ENCODE measurements around the gene ASNS.

The ASNS gene

DNA sequence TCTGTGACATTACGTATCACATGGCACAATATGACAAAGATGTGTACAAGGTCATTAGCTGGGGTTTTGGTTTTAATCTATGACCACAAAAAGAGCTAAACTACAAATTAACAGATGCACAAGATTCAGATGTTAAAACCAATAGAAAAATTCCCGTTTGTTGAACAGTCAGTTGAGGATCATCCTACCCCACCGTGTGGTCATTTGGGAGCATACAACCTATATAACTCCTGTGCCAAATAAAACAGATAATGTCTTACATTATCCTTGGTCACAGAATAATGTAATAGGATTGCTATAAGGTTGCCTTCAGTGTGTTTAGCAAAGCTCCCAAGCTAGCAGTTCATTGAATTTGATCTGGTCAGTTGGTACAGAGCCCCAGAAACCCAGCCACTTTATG lies 28.2 kb downstream of the ASNS start:
- TF ChIP-seq, protein P1, sequence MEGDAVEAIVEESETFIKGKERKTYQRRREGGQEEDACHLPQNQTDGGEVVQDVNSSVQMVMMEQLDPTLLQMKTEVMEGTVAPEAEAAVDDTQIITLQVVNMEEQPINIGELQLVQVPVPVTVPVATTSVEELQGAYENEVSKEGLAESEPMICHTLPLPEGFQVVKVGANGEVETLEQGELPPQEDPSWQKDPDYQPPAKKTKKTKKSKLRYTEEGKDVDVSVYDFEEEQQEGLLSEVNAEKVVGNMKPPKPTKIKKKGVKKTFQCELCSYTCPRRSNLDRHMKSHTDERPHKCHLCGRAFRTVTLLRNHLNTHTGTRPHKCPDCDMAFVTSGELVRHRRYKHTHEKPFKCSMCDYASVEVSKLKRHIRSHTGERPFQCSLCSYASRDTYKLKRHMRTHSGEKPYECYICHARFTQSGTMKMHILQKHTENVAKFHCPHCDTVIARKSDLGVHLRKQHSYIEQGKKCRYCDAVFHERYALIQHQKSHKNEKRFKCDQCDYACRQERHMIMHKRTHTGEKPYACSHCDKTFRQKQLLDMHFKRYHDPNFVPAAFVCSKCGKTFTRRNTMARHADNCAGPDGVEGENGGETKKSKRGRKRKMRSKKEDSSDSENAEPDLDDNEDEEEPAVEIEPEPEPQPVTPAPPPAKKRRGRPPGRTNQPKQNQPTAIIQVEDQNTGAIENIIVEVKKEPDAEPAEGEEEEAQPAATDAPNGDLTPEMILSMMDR (IDR thresholded peaks at IDR 0.05; ENCODE audit: low read depth, low read length, missing control alignments), result peak; percentile 17
- DNase-seq, result no peak
- in situ Hi-C loops (cut with HindIII; ENCODE audit: low pct_ligation_motif_present, low sequenced_read_pairs), result no loop called here
- Histone ChIP-seq H3K4me3 (ENCODE audit: low read depth, low read length) (no peak overlapping the region), H3K27me3 (replicated peaks) (no peaks in the 10 kb centered on the region), H3K27ac (no peak overlapping the region), H3K36me3 (replicated peaks) (no peaks in the 10 kb centered on the region)

DNA sequence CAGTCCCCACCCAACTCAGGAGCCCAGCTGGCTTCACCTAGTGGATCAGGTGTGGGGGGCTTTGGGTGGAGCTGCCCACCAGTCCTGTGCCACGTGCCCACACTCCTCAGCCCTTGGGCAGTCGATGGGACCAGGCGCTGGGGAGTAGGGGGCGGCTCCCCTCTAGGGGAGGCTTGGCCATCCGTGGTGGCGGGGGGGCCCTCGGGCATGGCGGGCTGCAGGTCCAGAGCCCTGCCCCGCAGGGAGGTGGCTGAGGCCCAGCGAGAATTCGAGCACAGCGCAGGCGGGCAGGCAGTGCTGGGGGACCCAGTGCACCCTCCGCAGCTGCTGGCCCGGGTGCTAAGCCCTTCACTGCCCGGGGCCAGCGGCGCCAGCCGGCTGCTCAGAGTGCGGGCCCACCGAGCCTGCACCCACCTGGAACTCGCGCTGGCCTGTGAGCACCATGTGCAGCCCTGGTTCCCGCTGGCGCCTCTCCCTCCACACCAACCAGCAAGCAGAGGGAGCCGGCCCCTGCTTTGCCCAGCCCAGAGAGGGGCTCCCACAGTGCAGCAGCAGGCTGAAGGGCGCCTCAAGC lies 29.3 kb downstream of the ASNS start:
- TF ChIP-seq, protein P1 (IDR thresholded peaks at IDR 0.05; ENCODE audit: low read depth, low read length, missing control alignments), result no peak
- H3K27me3 ChIP-seq (replicated peaks), result no peaks in the 10 kb centered on the region
- DNase-seq, result no peak
- no peak overlapping the region for H3K4me3 ChIP-seq (ENCODE audit: low read depth, low read length)
- no peak overlapping the region for H3K27ac ChIP-seq
- no peaks in the 10 kb centered on the region for H3K36me3 ChIP-seq (replicated peaks)
- in situ Hi-C loops (cut with HindIII; ENCODE audit: low pct_ligation_motif_present, low sequenced_read_pairs), result no loop called here

DNA sequence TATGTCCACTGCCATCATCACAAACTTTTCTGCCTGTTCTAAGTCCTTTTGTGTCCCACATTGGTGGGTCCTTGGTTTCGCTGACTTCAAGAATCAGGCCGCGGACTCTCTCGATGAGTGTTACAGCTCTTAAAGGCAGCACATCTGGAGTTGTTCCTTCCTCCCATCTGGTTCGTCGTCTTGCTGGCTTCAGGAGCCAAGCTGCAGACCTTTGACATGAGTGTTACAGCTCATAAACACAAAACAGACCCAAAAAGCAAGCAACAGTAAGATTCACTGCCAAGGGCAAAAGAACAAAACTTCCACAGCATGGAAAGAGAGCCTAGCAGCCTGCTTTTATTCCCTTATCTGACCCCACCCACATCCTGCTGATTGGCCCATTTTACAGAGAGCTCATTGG lies 30.2 kb downstream of the ASNS start:
- no peak overlapping the region for H3K27ac ChIP-seq
- no peaks in the 10 kb centered on the region for H3K27me3 ChIP-seq (replicated peaks)
- in situ Hi-C loops (cut with HindIII; ENCODE audit: low pct_ligation_motif_present, low sequenced_read_pairs), result no loop called here
- no peak for DNase-seq
- H3K4me3 ChIP-seq (ENCODE audit: low read depth, low read length), result no peak overlapping the region
- no peaks in the 10 kb centered on the region for H3K36me3 ChIP-seq (replicated peaks)
- TF ChIP-seq, protein P1 (IDR thresholded peaks at IDR 0.05; ENCODE audit: low read depth, low read length, missing control alignments), result no peak

DNA sequence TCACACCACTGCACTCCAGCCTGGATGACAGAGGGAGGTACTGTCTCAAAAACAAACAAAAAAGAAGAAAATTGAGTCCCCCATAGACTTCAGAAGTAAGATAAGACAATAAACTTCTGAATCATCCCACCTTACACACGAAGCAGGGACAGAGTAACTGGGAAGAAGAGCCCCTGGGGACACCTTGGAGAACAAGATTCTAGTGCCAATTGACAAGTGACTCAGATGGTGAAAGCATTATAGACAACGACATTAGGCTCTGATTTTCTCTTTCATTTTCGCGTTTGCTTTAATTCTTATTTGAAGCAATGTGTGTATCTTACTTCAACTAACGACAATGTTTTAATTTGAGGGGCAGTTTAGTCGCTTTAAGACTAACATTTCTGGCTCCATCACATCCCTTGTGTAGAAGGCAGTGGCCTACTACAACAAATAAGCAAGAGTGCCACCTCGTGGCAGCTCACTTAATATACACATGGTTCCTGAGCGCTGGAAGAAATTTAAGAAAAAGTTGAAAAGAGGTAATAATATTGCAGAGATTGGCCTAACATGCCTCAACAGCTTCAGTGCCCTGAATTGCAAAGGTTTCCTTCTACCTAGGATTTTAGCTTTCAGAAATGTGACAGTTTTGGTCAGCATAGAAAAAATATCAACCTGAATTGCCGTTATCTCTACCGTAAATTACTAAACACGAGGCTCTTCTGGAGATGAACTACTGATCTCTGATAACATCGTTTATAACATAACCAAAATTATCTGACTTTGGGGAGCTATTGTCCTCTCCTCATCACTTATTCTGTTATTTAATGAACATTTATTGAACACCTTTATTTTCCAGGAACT lies 36.7 kb downstream of the ASNS start:
- Histone ChIP-seq H3K4me3 (ENCODE audit: low read depth, low read length) (no peak overlapping the region), H3K27me3 (replicated peaks) (no peaks in the 10 kb centered on the region), H3K27ac (no peak overlapping the region), H3K36me3 (replicated peaks) (no peaks in the 10 kb centered on the region)
- peak; percentile 71 for DNase-seq
- TF ChIP-seq, protein P1 (IDR thresholded peaks at IDR 0.05; ENCODE audit: low read depth, low read length, missing control alignments), result peak; percentile 76
- in situ Hi-C loops (cut with HindIII; ENCODE audit: low pct_ligation_motif_present, low sequenced_read_pairs), result no loop called here

DNA sequence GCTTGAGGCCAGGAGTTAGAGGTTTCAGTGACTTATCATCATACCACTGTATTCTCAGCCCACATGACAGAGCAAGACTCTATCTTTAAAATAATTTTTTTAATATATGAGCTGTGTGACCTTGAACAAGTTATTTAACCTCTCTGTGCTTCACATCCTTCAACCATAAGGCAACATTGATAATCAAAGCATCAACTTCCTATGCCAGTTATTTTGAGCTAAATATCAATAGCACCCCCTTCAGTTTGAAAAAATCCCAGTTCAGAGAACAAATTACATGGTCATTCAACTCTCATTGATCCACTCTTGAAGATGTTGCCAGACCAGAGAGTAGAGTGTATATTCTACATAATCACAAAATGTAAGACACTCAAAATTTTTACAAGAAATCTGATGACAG lies 53.0 kb downstream of the ASNS start:
- H3K36me3 ChIP-seq (replicated peaks), result no peaks in the 10 kb centered on the region
- in situ Hi-C loops (cut with HindIII; ENCODE audit: low pct_ligation_motif_present, low sequenced_read_pairs), result no loop called here
- TF ChIP-seq, protein P1 (IDR thresholded peaks at IDR 0.05; ENCODE audit: low read depth, low read length, missing control alignments), result no peak

More for the DNA sequence above, 53.0 kb downstream of the ASNS start:
- Histone ChIP-seq H3K27me3 (replicated peaks) (no peaks in the 10 kb centered on the region), H3K27ac (no peak overlapping the region), H3K4me3 (ENCODE audit: low read depth, low read length) (no peak overlapping the region)
- DNase-seq, result no peak
